Measurements from ENCODE around the gene FGF18.
"Not testable (repeated sequence)": the region's sequence is repeated elsewhere in the genome, so short reads cannot be mapped to it uniquely, and the experiment has no call there.

FGF18 gene, protein sequence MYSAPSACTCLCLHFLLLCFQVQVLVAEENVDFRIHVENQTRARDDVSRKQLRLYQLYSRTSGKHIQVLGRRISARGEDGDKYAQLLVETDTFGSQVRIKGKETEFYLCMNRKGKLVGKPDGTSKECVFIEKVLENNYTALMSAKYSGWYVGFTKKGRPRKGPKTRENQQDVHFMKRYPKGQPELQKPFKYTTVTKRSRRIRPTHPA

DNA sequence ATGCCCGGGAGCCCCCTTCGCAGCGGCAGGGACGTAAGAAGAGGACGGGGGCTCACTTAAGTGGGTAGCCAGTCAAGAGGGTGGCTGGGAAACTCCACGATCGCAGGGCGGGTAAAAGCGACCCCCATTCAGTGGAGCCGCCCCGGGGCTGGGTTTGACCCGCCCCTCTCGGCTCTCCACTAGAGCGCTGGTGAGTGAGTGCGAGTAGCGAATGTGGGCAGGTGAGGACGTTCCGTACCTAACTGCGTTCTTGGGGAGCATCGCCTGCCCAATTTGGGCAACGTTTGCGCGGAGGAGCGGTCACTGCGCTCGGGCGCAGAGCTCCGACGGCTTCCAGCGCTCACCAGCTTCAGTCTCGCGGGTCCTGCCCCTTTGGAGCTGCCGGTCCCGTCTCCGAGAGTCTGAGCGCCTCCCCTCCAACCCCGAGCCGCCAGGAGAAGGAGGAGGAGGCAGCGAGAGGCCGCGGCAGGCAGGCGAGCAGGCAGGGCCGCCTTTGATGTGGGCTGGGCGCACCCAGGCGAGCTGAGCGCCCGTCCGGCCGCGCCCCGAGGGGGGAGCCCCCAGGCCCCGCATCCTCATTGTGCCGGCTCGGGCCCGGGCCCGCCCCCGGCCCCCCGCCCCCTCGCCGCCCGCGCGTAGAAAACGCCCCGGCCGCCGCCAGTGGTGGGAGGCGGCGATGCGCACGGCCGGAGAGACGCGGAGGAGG, at the start of gene FGF18:
FGF18 (plus strand) TSS at position 666 of the 706 bp plus-strand sequence. CDS start 553 bp downstream, outside the sequence.
- FAIRE-seq: no peak

DNA sequence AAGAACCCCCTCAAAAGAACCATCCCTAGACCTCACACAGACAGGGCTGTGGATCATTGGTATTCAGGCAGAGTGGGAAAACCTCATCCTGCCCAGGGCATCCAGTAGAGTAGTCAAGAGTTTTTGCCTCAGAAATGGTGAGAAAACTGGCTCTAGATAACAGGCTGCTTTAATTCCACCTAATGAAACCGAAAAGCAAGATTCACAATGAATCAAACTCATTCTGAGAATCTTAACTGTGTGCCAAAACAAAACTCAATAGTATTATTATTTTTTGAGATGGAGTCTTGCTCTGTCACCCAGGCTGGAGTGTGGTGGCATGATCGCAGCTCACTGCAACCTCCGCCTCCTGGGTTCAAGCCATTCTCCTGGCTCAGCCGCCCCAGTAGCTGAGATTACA, 49.5 kb upstream of the FGF18 start:
- FAIRE-seq: no peak

DNA sequence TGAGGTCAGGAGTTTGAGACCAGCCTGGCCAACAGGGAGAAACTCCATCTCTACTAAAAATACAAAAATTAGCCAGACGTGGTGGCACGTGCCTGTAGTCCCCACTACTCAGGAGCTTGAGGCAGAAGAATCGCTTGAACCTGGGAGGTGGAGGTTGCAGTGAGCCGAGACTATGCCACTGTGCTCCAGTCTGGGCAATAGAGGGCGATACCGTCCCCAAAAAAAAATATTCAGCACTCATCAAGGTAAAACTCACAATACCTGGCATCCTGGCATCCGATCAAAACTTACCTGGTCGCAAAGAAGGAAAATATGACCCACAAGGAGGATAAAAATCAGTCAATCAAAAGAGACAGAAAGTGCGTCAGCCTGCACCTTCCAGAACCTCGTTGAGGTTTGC, 48.6 kb upstream of the FGF18 start:
- not testable (repeated sequence) for FAIRE-seq

DNA sequence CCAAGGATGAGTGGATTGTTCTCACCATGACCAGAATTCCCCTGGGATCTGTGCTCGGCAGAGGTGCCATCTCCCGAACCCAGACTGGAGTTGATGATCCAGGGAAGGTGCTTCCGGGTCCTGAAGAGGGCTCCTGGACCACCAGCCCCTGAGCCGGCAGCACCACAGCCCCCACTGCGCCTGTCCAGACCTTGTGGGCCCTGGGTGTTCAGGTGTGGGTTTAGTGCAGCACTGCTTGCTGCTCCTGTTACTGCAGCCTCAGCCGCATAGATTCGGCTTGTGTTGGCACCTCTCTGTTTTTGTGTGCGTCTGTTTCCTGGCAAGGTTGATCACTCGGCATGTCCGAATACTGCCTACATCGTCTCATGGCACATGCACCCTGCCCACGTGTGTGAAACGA, 48.1 kb upstream of the FGF18 start:
- FAIRE-seq: no peak

DNA sequence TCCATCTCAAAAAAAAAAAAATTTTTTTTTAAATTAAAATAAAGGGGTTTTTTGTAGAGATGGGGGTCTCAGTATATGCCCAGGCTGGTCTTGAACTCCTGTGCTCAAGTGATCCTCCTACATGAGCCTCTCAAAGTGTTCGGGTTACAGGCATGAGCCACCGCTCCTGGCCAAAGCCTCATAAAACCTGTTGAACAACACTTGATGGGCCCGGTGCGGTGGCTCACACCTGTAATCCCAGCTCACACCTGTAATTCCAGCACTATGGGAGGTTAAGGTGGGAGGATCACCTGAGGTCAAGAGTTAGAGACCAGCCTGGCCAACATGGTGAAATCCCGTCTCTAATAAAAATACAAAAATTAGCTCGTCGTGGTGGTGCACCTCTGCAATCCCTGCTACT, 39.5 kb upstream of the FGF18 start:
- no peak for FAIRE-seq

DNA sequence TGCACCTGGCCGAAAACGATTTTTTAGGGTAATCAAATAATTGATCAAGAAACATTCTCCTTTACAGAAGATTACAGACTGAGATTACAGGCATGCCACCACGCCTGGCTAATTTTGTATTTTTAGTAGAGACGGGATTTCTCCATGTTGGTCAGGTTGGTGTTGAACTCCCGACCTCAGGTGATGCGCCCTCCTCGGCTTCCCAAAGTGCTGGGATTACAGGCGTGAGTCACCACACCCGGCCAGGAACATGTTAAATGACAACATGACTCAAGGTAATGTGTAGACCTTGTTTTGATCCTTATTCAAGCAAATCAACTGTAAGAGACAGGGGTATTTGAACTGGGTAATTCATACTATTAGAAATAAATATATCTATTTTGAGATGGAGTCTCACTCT, 35.0 kb upstream of the FGF18 start:
- not testable (repeated sequence) for FAIRE-seq

DNA sequence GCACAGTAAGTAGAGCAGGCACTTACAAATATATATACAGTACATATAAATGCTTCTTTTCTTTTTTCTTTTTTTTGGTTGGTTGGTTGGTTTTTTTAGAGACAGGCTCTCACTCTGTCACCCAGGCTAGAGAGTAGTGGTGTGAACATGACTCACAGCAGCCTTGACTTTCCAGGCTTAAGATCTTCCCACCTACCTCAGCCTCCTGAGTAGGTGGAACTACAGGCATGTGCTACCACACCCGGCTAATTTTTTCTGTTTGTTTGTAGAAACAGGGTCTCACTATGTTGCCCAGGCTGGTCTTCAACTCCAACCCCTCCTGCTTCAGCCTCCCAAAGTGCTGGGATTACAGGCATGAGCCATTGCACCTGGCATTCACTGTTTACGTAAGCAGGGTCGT, 34.4 kb upstream of the FGF18 start:
- not testable (repeated sequence) for FAIRE-seq

DNA sequence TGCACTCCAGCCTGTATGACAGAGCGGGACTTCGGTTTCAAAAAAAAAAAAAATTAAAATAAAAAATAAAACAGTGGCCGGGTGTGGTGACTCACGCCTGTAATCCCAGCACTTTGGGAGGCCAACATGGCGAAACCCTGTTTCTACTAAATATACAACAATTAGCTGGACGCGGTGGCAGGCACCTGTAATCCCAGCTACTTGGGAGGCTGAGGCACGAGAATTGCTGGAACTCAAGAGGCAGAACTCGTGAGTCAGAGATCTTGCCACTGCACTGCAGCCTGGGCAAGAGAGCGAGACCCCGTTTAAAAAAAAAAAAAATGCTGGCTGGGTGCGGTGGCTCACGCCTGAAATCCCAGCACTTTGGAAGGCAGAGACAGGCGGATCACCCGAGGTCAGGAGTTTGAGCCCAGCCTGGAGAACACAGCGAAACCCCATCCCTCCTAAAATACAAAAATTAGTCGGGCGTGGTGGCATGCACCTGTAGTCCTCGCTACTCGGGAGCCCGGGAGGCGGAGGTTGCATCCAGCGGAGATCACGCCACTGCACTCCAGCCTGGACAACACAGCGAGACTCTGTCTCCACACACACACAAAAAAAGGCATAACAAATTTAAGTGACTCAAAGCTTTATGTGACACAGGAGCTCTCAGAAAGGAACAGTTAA, 33.3 kb upstream of the FGF18 start:
- FAIRE-seq: no peak

DNA sequence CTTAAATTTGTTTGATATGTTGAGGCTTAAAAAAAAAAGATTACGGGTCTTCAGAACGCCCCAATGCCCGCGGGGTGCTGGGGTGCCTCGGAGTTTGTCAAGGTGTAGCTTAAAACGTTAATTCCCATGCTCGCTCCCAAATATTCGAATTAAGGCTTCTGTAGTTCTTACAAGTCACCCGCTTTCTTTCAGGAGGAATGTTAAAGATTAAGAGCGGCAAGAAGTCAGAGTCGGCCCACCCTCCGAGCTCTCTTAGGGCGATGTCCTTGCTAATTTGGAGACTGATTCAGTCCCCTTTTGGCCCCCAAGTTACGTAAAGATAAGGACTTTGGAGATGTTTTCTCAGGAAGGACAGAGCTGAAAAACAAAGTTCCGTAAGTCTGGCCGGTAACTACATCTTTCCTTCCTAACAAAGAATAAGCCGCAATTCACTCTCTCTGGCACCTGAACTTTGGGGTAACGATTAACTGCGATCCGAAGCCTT, 32.5 kb upstream of the FGF18 start:
- no peak for FAIRE-seq

DNA sequence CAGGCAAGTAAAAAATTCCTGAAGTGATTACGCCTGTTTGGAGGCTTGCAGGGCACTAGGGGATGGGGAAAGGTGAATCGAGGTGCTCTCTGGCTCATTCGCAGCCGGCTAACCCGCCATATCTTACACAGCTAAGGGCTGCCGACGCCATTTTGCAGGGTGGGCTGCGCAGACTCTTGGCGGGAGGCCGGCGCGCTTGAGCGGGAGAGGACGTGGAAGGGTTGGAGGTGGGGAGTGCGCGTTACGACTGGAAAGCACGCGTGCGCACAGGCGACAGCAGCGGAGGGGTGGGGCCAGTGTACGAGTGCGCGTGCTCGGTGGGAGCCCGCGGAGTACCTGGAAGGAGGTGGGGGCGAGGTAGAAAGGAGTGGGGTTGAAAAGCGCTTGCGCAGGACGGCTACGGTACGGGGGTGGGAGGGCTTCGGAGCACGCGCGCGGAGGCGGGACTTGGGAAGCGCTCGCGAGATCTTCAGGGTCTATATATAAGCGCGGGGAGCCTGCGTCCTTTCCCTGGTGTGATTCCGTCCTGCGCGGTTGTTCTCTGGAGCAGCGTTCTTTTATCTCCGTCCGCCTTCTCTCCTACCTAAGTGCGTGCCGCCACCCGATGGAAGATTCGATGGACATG, 32.0 kb upstream of the FGF18 start, which contains the start of gene NPM1:
NPM1 (plus strand) TSS at position 505 of the 625 bp plus-strand sequence; CDS start at position 605, 100 bp downstream.
- no peak for FAIRE-seq

DNA sequence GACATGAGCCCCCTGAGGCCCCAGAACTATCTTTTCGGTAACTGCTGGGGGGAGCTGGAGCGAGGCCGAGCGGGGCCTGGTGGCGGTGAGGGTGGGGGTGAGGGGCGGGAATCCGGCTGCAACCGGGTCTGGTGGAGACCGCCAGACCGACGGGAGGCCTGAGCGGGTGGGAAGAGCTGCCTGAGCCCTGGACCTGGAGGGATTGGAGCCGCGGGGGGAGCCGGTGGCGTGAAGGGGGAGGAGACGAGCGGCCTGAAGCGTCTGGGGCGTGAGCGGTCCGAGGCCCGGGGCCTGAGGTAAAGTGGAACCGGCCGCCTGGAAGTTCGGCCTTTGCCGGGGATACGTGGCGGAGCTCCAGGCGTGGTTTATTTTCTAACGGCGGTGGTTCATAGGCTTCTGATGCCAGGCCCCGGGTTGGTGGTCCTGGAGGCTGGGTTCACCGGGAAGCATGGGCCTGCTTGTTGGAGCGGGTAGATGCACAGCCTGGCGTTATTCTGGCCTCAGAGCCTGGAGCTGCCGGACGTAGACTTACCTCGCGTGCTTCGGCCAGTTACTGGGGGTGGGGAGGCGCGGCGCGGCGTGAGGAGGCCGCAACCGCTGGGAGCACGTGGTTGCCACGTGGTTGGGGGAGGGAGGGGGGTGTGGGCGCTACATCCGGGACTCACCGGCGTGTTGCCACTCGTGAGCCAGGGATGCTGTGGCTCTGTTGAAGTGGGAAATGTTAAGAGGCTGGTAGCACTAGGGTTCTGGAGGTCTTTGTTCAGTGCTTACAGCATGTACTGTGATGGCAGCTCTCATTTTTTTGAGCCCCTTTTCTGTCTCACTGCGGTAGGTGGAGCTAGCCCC, 31.3 kb upstream of the FGF18 start:
- no peak for FAIRE-seq

DNA sequence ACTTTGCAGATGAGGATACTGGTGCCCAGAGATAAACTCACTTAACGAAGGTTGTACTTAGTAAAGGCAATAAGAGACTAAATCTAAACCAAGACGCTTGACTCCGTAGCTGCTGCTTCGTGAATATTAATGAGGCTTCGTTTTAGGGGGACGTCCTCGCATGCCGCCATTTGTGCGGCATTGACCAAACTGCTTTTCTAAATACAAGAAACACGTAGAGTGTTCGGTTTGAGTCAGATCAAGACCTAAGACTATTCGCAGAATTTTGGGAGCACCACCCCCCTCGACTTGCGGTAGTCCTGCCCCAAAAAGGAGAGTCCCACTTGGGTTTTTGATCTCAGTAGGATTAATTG, 30.7 kb upstream of the FGF18 start:
- FAIRE-seq: no peak

DNA sequence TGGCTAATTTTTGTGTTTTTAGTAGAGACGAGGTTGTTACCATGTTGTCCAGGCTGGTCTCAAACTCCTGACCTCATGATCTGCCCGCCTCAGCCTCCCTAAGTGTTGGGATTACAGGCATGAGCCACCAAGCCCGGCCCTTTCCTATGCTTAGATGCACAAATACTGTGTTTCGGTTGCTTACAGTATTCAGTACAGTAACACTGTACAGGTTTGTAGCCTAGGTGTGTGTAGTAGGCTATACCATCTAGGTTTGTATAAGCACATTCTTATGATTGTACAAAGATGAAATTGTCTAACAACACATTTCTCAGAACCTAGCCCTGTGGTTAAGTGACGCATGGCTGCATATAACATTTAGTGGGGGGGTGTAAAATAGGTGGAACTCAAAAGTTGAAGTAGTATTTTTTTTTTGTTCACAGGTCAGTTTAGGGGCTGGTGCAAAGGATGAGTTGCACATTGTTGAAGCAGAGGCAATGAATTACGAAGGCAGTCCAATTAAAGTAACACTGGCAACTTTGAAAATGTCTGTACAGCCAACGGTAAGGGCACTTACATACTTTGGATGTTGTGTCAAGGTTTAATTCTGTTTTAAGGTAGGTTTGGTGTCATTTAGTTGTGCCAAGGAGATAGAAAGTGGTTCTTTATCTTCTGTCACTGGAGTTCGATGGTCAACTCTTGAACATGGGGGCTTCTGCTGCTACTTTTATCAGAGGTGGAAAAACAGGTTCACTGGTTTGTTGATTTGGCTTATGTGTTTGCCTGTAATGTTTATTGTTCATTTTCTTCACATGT, 28.4 kb upstream of the FGF18 start:
- no peak for FAIRE-seq

DNA sequence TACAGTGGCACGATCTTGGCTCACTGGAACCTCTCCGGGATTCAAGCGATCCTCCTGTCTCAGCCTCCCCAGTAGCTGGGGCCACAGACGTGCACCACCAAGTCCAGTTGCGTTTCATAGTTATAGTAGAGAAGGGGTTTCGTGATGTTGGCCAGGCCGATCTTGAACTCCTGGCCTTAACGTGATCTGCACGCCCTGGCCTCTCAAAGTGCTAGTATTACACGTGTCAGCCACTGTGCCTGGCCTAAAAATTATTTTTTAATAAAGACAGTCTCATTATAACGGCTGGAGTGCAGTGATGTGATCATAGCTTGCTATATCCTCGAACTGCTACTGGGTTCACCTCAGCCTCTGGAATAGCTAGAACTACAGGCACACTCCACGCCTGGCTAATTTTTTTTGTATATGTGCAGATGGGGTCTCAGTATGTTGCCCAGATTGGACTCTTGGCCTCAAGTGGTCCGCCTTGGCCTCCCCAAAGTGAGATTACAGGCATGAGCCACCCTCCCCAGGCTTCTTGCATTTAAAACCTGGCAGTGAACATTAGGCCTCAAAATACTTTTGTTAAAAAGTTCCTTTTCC, 27.4 kb upstream of the FGF18 start:
- no peak for FAIRE-seq

DNA sequence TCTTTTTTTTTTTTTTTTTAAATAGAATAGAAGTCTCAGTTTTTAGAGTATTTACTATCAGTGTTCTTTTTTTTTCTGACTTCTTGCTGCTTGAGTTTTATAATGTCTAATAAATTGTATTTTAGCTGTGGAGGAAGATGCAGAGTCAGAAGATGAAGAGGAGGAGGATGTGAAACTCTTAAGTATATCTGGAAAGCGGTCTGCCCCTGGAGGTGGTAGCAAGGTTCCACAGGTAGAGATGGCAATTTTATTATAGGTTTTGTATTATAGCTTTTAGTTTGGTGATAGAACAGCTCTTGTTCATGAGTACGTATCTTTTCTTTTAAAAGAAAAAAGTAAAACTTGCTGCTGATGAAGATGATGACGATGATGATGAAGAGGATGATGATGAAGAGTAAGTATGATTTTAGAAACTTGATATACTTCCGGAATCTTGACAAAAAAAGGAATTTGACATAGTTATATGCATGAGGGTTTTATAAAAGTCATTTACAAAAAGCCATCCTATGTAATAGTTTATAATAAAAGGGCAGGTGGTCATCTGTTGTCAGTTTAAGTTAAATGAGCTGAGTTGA, 26.8 kb upstream of the FGF18 start:
- no peak for FAIRE-seq

DNA sequence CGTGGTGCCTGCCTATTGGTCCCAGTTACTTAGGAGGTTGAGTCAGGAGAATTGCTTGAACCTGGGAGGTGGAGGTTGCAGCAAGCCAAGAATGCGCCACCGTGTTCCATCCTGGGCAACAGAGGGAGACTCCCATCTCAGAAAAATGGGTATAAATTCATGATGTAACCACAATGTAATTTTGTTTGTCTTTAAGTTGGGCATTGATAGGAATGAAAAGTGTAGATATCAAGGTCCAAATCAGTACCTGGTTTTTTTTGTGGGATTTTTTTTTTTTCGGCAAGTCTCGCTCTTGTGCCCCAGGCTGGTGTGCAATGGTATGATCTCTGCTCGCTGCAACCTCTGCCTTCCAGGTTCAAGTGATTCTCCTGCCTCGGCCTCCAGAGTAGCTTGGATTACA, 24.4 kb upstream of the FGF18 start:
- FAIRE-seq: no peak

DNA sequence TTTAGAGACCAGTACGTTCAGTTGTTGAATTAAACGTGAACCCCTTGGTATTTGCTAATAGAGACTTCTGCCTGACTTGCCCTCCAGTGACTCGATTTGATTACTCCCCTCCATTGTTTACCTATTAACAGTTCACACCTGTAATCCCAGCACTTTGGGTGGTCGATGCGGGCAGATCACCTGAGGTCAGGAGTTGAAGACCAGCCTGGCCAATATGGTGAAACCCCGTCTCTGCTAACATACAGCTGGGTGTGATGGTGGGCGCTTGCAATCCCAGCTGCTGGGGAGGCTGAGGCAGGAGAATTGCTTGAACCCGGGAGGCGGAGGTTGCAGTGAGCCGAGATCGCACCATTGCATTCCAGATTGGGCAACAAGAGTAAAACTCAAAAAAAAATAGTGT, 22.9 kb upstream of the FGF18 start:
- FAIRE-seq: not testable (repeated sequence)

DNA sequence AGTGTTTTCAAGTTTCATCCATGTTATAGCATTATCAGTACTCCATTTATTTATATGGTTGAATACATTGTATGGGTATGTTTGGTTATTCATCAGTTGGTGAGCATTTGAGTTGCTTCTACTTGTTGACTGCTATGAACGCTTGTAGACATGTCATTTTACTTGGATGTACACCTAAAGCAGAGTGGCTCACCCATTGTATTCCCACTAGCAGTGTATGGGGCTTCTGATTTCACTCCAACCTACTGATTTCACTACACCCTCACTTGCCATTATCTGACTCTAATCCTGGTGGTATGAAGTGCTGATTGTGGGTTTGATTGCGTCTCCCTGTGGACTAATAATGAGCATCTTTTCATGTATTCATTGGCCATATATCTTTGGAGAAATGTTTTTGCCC, 22.3 kb upstream of the FGF18 start:
- FAIRE-seq: no peak

DNA sequence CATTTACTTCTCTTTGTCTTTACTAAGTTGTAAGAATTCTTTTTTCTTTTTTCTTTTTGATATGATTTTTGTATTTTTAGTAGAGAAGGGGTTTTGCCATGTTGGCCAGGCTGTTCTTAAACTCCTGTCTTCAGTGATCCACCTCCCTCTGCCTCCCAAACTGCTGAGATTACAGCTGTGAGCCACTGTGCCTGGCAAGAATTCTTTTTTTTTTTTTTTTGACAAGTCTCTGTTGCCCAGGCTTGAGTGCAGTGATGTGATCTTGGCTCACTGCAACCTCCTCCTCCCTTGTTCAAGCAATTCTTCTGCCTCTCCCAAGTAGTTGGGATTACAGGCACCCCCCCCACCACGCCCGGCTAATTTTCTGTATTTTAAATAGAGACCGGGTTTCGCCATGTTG, 21.8 kb upstream of the FGF18 start:
- FAIRE-seq: no peak

DNA sequence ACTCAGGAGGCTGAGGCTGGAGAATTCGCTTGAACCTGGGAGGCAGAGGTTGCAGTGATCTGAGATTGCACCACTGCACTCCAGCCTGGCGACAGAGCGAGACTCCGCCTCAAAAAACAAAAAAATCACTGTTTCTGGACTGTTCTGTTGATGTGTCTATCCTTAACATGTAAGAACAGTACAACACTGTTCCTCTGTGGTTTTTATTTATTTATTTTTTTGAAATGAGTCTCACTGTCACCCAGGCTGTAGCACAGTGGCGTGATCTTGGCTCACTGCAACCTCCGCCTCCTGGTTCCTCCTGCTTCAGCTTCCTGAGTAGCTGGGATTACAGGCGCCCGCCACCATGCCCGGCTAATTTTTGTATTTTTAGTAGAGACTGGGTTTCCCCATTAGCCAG, 20.8 kb upstream of the FGF18 start:
- not testable (repeated sequence) for FAIRE-seq

DNA sequence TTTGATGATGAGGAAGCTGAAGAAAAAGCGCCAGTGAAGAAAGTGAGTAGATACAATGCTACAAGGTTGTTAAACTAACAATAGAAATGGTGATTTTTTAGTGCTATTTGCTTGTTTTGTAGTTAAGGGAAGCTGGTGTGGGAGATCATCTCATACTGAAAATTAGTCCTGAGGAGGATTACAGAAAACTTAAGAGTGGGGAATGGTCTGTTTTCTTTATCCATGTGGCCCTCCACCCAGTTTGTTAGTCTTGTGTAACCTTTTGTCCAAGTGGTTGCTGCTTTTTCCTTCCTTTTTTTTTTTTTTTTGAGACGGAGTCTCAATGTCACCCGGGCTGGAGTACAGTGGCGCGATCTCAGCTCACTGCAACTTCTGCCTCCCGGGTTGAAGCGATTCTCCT, 19.3 kb upstream of the FGF18 start:
- FAIRE-seq: no peak
